ENCODE results near the gene C11orf24. TPM values are rescaled to one million over a fixed set of nuclear protein-coding genes. Genes with fewer than 3 reads are reported as not detected.

C11orf24 gene
- total RNA-seq, 2 donors from 2014 or later: 25.1 to 61.0 TPM

- DNase-seq (ENCODE audit: low spot score): no peak
- WGBS: 91% methylated on average over 16 of the region's 16 CpGs
- Histone ChIP-seq H3K9me3 (no peaks in the 10 kb centered on the region), H3K36me3 (peaks cover 0 to 8% of the 10 kb centered on the region in 2 donors), H3K27ac (no peak overlapping the region), H3K27me3 (replicated peaks; ENCODE audit: insufficient read depth) (no peaks in the 10 kb centered on the region), H3K4me3 (no peak overlapping the region), H3K4me1 (replicated peaks) (no peaks in the 10 kb centered on the region)
- intact Hi-C loops (cut with DNase I): no loop called here
- no peak for TF ChIP-seq POLR2AphosphoS5 (IDR thresholded peaks at IDR 0.05)
- TF ChIP-seq CTCF (IDR thresholded peaks at IDR 0.05): no peak
- no peak for TF ChIP-seq POLR2A (IDR thresholded peaks at IDR 0.05)
These were observed 5.5 kb downstream of the C11orf24 start for GRCh38 chr11:68266121-68266891.

- intact Hi-C loops (cut with DNase I): no loop called here
- Histone ChIP-seq H3K9me3 (no peaks in the 10 kb centered on the region), H3K36me3 (peaks cover 0 to 8% of the 10 kb centered on the region in 2 donors), H3K27ac (no peak overlapping the region), H3K4me1 (replicated peaks) (no peaks in the 10 kb centered on the region), H3K4me3 (no peak overlapping the region), H3K27me3 (replicated peaks; ENCODE audit: insufficient read depth) (no peaks in the 10 kb centered on the region)
- no peak for DNase-seq (ENCODE audit: low spot score)
- 89% methylated on average over 13 of the region's 13 CpGs for WGBS
- TF ChIP-seq CTCF (IDR thresholded peaks at IDR 0.05): no peak
- TF ChIP-seq POLR2A (IDR thresholded peaks at IDR 0.05): no peak
- TF ChIP-seq POLR2AphosphoS5 (IDR thresholded peaks at IDR 0.05): no peak
These were observed 6.8 kb downstream of the C11orf24 start for GRCh38 chr11:68264741-68265540.

DNA sequence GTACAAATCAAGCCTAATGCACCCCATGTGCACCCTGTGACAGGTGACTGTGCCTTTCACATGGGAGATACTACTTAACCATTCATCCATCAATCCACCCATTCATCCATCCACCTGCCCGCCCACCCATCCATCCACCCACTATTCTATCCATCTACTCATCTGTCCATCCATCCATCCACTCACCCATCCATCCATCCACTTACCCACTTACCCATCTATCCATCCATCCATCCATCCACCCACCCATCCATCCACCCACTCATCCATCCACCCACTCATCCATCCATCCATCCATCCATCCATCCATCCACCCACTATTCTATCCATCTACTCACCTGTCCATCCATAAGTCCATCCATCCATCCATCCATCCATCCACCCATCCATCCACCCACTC, 7.5 kb downstream of the C11orf24 start:
- H3K36me3 ChIP-seq: peaks cover 0 to 8% of the 10 kb centered on the region in 2 donors
- no peak for TF ChIP-seq POLR2AphosphoS5 (IDR thresholded peaks at IDR 0.05)
- TF ChIP-seq POLR2A (IDR thresholded peaks at IDR 0.05): no peak
- TF ChIP-seq CTCF (IDR thresholded peaks at IDR 0.05): no peak
- no peaks in the 10 kb centered on the region for H3K27me3 ChIP-seq (replicated peaks; ENCODE audit: insufficient read depth)
- no peaks in the 10 kb centered on the region for H3K9me3 ChIP-seq
- no peaks in the 10 kb centered on the region for H3K4me1 ChIP-seq (replicated peaks)
- WGBS: 100% methylated on average over 1 of the region's 1 CpG
- intact Hi-C loops (cut with DNase I): no loop called here
- H3K4me3 ChIP-seq: no peak overlapping the region
- no peak overlapping the region for H3K27ac ChIP-seq
- no peak for DNase-seq (ENCODE audit: low spot score)

GRCh38 chr11:68263444-68264035, 8.2 kb downstream of the C11orf24 start:
- Histone ChIP-seq H3K27ac (no peak overlapping the region), H3K36me3 (peaks cover 0 to 8% of the 10 kb centered on the region in 2 donors), H3K9me3 (no peaks in the 10 kb centered on the region), H3K4me3 (no peak overlapping the region), H3K4me1 (replicated peaks) (no peaks in the 10 kb centered on the region), H3K27me3 (replicated peaks; ENCODE audit: insufficient read depth) (no peaks in the 10 kb centered on the region)
- no peak for DNase-seq (ENCODE audit: low spot score)
- 94% methylated on average over 13 of the region's 13 CpGs for WGBS
- intact Hi-C loops (cut with DNase I): no loop called here
- TF ChIP-seq POLR2AphosphoS5 (IDR thresholded peaks at IDR 0.05): no peak
- no peak for TF ChIP-seq POLR2A (IDR thresholded peaks at IDR 0.05)
- TF ChIP-seq CTCF (IDR thresholded peaks at IDR 0.05): no peak
